Measurements from ENCODE around the gene TAF13.

Gene TAF13

GRCh38 chr1:109111386-109112055, 35.7 kb upstream of the TAF13 start:
- H3K27ac ChIP-seq (ENCODE audit: low read depth, low read length) = no peak overlapping the region
- H3F3A ChIP-seq (ENCODE audit: control insufficient read depth, insufficient read depth) = no peaks in the 10 kb centered on the region
- H3K9me2 ChIP-seq (replicated peaks; ENCODE audit: control insufficient read depth, low read length) = no peaks in the 10 kb centered on the region
- H3K36me3 ChIP-seq (ENCODE audit: control insufficient read depth, low read length) = no peaks in the 10 kb centered on the region
- TF ChIP-seq CTCF (IDR thresholded peaks at IDR 0.05; ENCODE audit: low read depth, low read length, poor library complexity, severe bottlenecking) = no peak
- no peak for TF ChIP-seq EZH2phosphoT487 (IDR thresholded peaks at IDR 0.05; ENCODE audit: borderline replicate concordance, low read length)
- no peaks in the 10 kb centered on the region for H3K79me2 ChIP-seq (ENCODE audit: control insufficient read depth, low read length)
- no peaks in the 10 kb centered on the region for H3K9me3 ChIP-seq (ENCODE audit: control insufficient read depth, insufficient read depth, low read length)
- peak overlapping the region; percentile 84; the same call in 1 of the 2 replicates for H3K4me2 ChIP-seq (ENCODE audit: low read length)
- no peaks in the 10 kb centered on the region for H4K20me1 ChIP-seq (ENCODE audit: control insufficient read depth, insufficient read depth, low read depth, low read length)
- peaks cover 48% of the 10 kb centered on the region for H3K27me3 ChIP-seq (ENCODE audit: control insufficient read depth, low read length)
- H3K4me3 ChIP-seq (ENCODE audit: low read length) = no peak overlapping the region
- peaks cover 27% of the 10 kb centered on the region for H3K4me1 ChIP-seq (ENCODE audit: control insufficient read depth, low read length)

- H3K9me2 ChIP-seq (replicated peaks; ENCODE audit: control insufficient read depth, low read length) = no peaks in the 10 kb centered on the region
- no peak overlapping the region for H3K4me2 ChIP-seq (ENCODE audit: low read length)
- no peak for TF ChIP-seq EZH2phosphoT487 (IDR thresholded peaks at IDR 0.05; ENCODE audit: borderline replicate concordance, low read length)
- no peak for TF ChIP-seq CTCF (IDR thresholded peaks at IDR 0.05; ENCODE audit: low read depth, low read length, poor library complexity, severe bottlenecking)
- no peaks in the 10 kb centered on the region for H3K9me3 ChIP-seq (ENCODE audit: control insufficient read depth, insufficient read depth, low read length)
- no peak overlapping the region for H3K4me3 ChIP-seq (ENCODE audit: low read length)
- H3F3A ChIP-seq (ENCODE audit: control insufficient read depth, insufficient read depth) = peaks cover 10% of the 10 kb centered on the region; the same call in 1 of the 2 replicates
- H4K20me1 ChIP-seq (ENCODE audit: control insufficient read depth, insufficient read depth, low read depth, low read length) = no peaks in the 10 kb centered on the region
- H3K36me3 ChIP-seq (ENCODE audit: control insufficient read depth, low read length) = no peaks in the 10 kb centered on the region
- H3K79me2 ChIP-seq (ENCODE audit: control insufficient read depth, low read length) = no peaks in the 10 kb centered on the region
- H3K4me1 ChIP-seq (ENCODE audit: control insufficient read depth, low read length) = peaks cover 27% of the 10 kb centered on the region
- H3K27me3 ChIP-seq (ENCODE audit: control insufficient read depth, low read length) = peaks cover 39% of the 10 kb centered on the region
- no peak overlapping the region for H3K27ac ChIP-seq (ENCODE audit: low read depth, low read length)
Observed at GRCh38 chr1:109109906-109110305, 34.1 kb upstream of the TAF13 start.

GRCh38 chr1:109107785-109108184, 32.0 kb upstream of the TAF13 start:
- Histone ChIP-seq H3K4me1 (ENCODE audit: control insufficient read depth, low read length) (peaks cover 11% of the 10 kb centered on the region), H3K36me3 (ENCODE audit: control insufficient read depth, low read length) (peaks cover 5% of the 10 kb centered on the region), H3K9me2 (replicated peaks; ENCODE audit: control insufficient read depth, low read length) (no peaks in the 10 kb centered on the region), H3F3A (ENCODE audit: control insufficient read depth, insufficient read depth) (peaks cover 18% of the 10 kb centered on the region), H3K27me3 (ENCODE audit: control insufficient read depth, low read length) (peaks cover 17% of the 10 kb centered on the region), H3K4me2 (ENCODE audit: low read length) (no peak overlapping the region), H3K4me3 (ENCODE audit: low read length) (no peak overlapping the region), H3K27ac (ENCODE audit: low read depth, low read length) (no peak overlapping the region), H3K79me2 (ENCODE audit: control insufficient read depth, low read length) (no peaks in the 10 kb centered on the region), H4K20me1 (ENCODE audit: control insufficient read depth, insufficient read depth, low read depth, low read length) (no peaks in the 10 kb centered on the region), H3K9me3 (ENCODE audit: control insufficient read depth, insufficient read depth, low read length) (no peaks in the 10 kb centered on the region)
- TF ChIP-seq EZH2phosphoT487 (IDR thresholded peaks at IDR 0.05; ENCODE audit: borderline replicate concordance, low read length) (no peak), CTCF (IDR thresholded peaks at IDR 0.05; ENCODE audit: low read depth, low read length, poor library complexity, severe bottlenecking) (no peak)

All from DOHH2 (cell line).